Activated CD8-positive, alpha-beta T cell treated with anti-CD3 and anti-CD28 coated beads, Interleukin-2, amount 10 ng/mL, durations not matched to agents 7 days and 5 days (primary cell): Measurements from ENCODE around the gene C3AR1. TPM values are rescaled to one million over a fixed set of nuclear protein-coding genes. Genes with fewer than 3 reads are reported as not detected.
"Not testable (repeated sequence)": the region's sequence is repeated elsewhere in the genome, so short reads cannot be mapped to it uniquely, and the experiment has no call there.

Experiments used
- ATAC-seq: fragments of 150-1000 bp; cut with Tn5 transposase; one replicate; pipeline ENCODE4 v1.10.0; 2021; ENCODE audit warnings: moderate library complexity
- CTCF ChIA-PET: fragments of 350-600 bp; sonication (Branson Sonifier 250); formaldehyde crosslinking; loops from one replicate; lab custom pipeline; 2021; ENCODE audit warnings: antibody characterized with exemption; lab: Charles Lee
- POLR2A ChIA-PET: fragments of 350-600 bp; sonication (Branson Sonifier 250); formaldehyde crosslinking; loops from one replicate; lab custom pipeline; 2021; ENCODE audit warnings: antibody characterized with exemption; lab: Charles Lee
- DNase-seq: peaks from one replicate; pipeline ENCODE4 v3.0.0-alpha.2; 2020
- H3K27ac Mint-ChIP-seq: one replicate; pipeline ENCODE4 v1.8.0; 2021; ENCODE audit warnings: mild to moderate bottlenecking, mixed read lengths
- H3K27me3 Mint-ChIP-seq: one replicate; pipeline ENCODE4 v1.8.0; 2021; ENCODE audit warnings: low read depth, mixed read lengths
- H3K36me3 Mint-ChIP-seq: one replicate; pipeline ENCODE4 v1.8.0; 2021; ENCODE audit warnings: low read depth, mixed read lengths
- H3K4me1 Mint-ChIP-seq: one replicate; pipeline ENCODE4 v1.8.0; 2021; ENCODE audit warnings: low read depth, mixed read lengths
- H3K4me3 Mint-ChIP-seq: one replicate; pipeline ENCODE4 v1.8.0; 2021; ENCODE audit warnings: mild to moderate bottlenecking, mixed read lengths
- H3K9me3 Mint-ChIP-seq: one replicate; pipeline ENCODE4 v1.8.0; 2022; ENCODE audit warnings: mixed read lengths; ENCODE audit not compliant: insufficient read depth
- total RNA-seq, 2 experiments: library from RNA; stranded (reverse); gene quantifications; one replicate each; pipeline ENCODE4 v1.2.3, GENCODE V29; 2021

The C3AR1 gene
- total RNA-seq, 2 experiments from 2014 or later = 8.8 to 9.1 TPM

DNA sequence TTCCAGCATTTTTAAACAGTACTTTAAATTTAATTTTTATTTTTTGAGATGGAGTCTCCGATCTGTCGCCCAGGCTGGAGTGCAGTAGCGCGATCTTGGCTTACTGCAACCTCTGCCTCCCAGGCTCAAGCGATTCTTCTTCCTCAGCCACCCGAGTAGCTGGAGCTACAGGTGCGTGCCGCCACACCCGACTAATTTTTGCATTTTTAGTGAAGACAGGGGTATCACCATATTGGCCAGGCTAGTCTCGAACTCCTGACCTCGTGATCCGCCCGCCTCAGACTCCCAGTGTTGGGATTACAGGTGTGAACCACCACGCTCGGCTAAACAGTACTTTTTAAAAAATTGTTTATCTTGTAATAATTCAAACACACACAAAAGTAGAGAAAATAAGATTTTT is 37.9 kb downstream of the C3AR1 start:
- DNase-seq (no peak), ATAC-seq (no peak)
- H3K4me3 Mint-ChIP-seq = no peak overlapping the region
- H3K27me3 Mint-ChIP-seq = peaks cover 4% of the 10 kb centered on the region
- POLR2A ChIA-PET = interaction anchor here (2.2 to 2.7 kb wide), 2 partner anchors 10 to 93 kb away, joined by 12 read pairs; partner anchors contain the start of gene SLC2A3
- H3K9me3 Mint-ChIP-seq = no peaks in the 10 kb centered on the region
- peaks cover 18% of the 10 kb centered on the region for H3K4me1 Mint-ChIP-seq
- no peak overlapping the region for H3K27ac Mint-ChIP-seq
- H3K36me3 Mint-ChIP-seq = no peaks in the 10 kb centered on the region
- CTCF ChIA-PET = interaction anchor here (1.1 to 2.4 kb wide), 7 partner anchors 13 to 196 kb away, joined by 3 to 13 read pairs (median 4); partner anchors contain the start of gene SLC2A3

DNA sequence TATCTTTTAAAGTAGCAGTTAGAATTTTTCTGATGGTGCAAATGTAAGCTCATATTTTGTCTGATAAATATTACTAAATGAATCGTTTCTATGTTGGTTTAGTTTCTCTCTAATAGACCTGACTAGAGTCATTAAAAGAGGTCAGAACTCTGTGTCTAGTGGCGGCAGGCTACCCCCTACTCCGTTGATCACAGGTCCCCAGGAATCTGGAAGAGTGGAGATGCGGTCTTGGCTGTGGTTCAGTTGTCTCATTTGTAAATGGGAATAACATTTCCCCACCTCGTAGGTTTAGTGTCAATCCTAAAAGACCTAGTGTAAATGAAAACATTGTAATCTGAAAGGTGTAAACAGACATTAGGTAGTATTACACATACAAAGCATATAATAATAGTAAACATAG is 38.3 kb downstream of the C3AR1 start:
- ChIA-PET CTCF (interaction anchor here (1.0 to 2.4 kb wide), 10 partner anchors 13 to 839 kb away, joined by 3 to 13 read pairs (median 4); partner anchors contain the start of gene SLC2A3), POLR2A (interaction anchor here (0.9 to 2.7 kb wide), 5 partner anchors 8 to 92 kb away, joined by 3 to 12 read pairs (median 5); partner anchors contain the start of genes C3AR1 and SLC2A3)
- H3K4me1 Mint-ChIP-seq = peaks cover 18% of the 10 kb centered on the region
- ATAC-seq (no peak), DNase-seq (no peak)
- H3K27ac Mint-ChIP-seq = peak overlapping the region; percentile 74
- peaks cover 4% of the 10 kb centered on the region for H3K27me3 Mint-ChIP-seq
- H3K4me3 Mint-ChIP-seq = peak overlapping the region; percentile 89
- no peaks in the 10 kb centered on the region for H3K9me3 Mint-ChIP-seq
- H3K36me3 Mint-ChIP-seq = no peaks in the 10 kb centered on the region

DNA sequence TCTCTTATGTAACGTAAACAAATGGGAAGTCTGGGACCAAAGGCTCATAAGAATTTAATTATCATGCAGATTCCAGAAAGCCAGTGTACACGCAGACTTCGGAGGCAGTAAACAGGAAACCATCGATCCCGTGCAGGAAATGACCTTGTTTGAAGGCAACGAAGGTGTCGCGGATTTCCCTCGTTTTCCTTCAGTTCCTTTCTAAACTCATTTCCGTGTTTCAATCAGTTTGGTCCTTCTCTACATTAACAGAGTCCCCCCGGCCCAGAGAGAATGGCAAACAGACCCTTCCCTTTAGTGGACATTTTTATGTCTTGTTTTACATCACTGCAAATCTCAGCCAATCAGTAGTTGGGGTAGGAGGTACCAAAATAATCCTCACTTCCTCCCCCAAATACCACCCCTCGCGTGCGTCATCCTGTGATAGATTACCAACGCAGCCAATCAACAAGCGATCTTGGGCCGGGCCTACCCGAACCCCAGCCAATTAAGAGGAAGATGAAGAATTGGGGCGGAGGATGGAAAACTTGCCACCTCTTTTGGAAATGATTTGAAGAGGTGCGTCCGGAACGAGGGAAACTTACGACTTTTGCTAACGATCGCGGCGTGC is 39.8 kb downstream of the C3AR1 start:
- POLR2A ChIA-PET = interaction anchor here (0.7 to 2.7 kb wide), 9 partner anchors 10 to 93 kb away, joined by 3 to 12 read pairs (median 5); partner anchors contain the start of gene SLC2A3
- H3K9me3 Mint-ChIP-seq = no peaks in the 10 kb centered on the region
- peak; percentile 96 for ATAC-seq
- peaks cover 4% of the 10 kb centered on the region for H3K27me3 Mint-ChIP-seq
- CTCF ChIA-PET = interaction anchor here (1.4 to 2.4 kb wide), 3 partner anchors 19 to 92 kb away, joined by 4 to 13 read pairs (median 7); partner anchors contain the start of gene SLC2A3
- peak overlapping the region; percentile 89 for H3K4me3 Mint-ChIP-seq
- peak overlapping the region; percentile 99 for H3K27ac Mint-ChIP-seq
- peak; percentile 99 for DNase-seq
- peaks cover 13% of the 10 kb centered on the region for H3K4me1 Mint-ChIP-seq
- no peaks in the 10 kb centered on the region for H3K36me3 Mint-ChIP-seq

- ChIA-PET POLR2A (no interaction called here), CTCF (no interaction called here)
- Mint-ChIP-seq H3K4me3 (peak overlapping the region; percentile 42), H3K4me1 (peaks cover 7% of the 10 kb centered on the region), H3K9me3 (no peaks in the 10 kb centered on the region), H3K36me3 (no peaks in the 10 kb centered on the region), H3K27me3 (peaks cover 32% of the 10 kb centered on the region), H3K27ac (no peak overlapping the region)
- DNase-seq = peak; percentile 41
- peak; percentile 78 for ATAC-seq
These were observed 47.2 kb downstream of the C3AR1 start for GRCh38 chr12:8018666-8019581.

- ATAC-seq, H3K4me1 Mint-ChIP-seq, H3K9me3 Mint-ChIP-seq, H3K36me3 Mint-ChIP-seq, H3K27ac Mint-ChIP-seq, CTCF ChIA-PET, DNase-seq, POLR2A ChIA-PET, H3K4me3 Mint-ChIP-seq: not testable (repeated sequence)
- peaks cover 32% of the 10 kb centered on the region for H3K27me3 Mint-ChIP-seq
These were observed 47.9 kb downstream of the C3AR1 start for GRCh38 chr12:8018213-8018612.

GRCh38 chr12:8014836-8015235 is 51.3 kb downstream of the C3AR1 start:
- no peak for ATAC-seq
- Mint-ChIP-seq H3K4me3 (no peak overlapping the region), H3K4me1 (peaks cover 7% of the 10 kb centered on the region), H3K27ac (no peak overlapping the region), H3K36me3 (no peaks in the 10 kb centered on the region), H3K27me3 (peaks cover 28% of the 10 kb centered on the region), H3K9me3 (no peaks in the 10 kb centered on the region)
- DNase-seq = no peak
- POLR2A ChIA-PET = no interaction called here
- CTCF ChIA-PET = no interaction called here

- no peak overlapping the region for H3K4me3 Mint-ChIP-seq
- ATAC-seq (no peak), DNase-seq (no peak)
- ChIA-PET POLR2A (no interaction called here), CTCF (no interaction called here)
- no peaks in the 10 kb centered on the region for H3K9me3 Mint-ChIP-seq
- H3K27me3 Mint-ChIP-seq = peaks cover 25% of the 10 kb centered on the region
- H3K27ac Mint-ChIP-seq = no peak overlapping the region
- H3K36me3 Mint-ChIP-seq = no peaks in the 10 kb centered on the region
- no peaks in the 10 kb centered on the region for H3K4me1 Mint-ChIP-seq
These were observed 53.4 kb downstream of the C3AR1 start for GRCh38 chr12:8012651-8013309.

DNA sequence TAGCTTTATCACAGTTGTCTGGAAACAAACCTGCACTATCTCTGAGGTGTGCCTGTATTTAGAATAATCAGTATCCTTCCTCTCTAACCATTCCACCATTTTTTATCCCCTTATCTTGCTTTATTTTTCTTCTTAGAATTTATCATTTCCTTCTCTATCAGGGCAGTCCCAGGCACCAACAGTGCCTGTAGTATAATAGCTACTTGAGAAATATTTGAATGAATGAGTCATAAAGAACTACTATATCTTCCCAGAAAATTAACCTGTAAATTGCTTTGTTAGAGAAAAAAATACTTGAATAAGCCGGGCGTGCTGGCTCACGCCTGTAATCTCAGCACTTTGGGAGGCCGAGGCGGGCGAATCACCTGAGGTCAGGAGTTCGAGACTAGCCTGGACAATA is 54.8 kb downstream of the C3AR1 start:
- Mint-ChIP-seq H3K9me3 (no peaks in the 10 kb centered on the region), H3K27ac (no peak overlapping the region), H3K27me3 (peaks cover 16% of the 10 kb centered on the region), H3K36me3 (no peaks in the 10 kb centered on the region), H3K4me3 (no peak overlapping the region), H3K4me1 (no peaks in the 10 kb centered on the region)
- ChIA-PET POLR2A (no interaction called here), CTCF (no interaction called here)
- DNase-seq (no peak), ATAC-seq (no peak)

Other genes with a start within 250 kb of the C3AR1 start
- gene SLC2A14, start 193.4 kb downstream of the C3AR1 start, total RNA-seq = under 1 TPM; 0.13 to 0.18 TPM
- gene SLC2A3, start 130.2 kb downstream of the C3AR1 start, total RNA-seq = 100 to 1,000 TPM; 255 to 266 TPM
- gene FOXJ2, start 33.6 kb downstream of the C3AR1 start, total RNA-seq = 10 to 100 TPM; 16.9 to 17.1 TPM
- gene NECAP1, start 15.9 kb upstream of the C3AR1 start, total RNA-seq = 10 to 100 TPM; 31.9 to 34.3 TPM
- under 1 TPM in 1 of 2 experiments, not detected in 1; 0.34 TPM for gene CLEC4A, start 57.3 kb upstream of the C3AR1 start, total RNA-seq
- gene ZNF705A, start 90.7 kb upstream of the C3AR1 start, total RNA-seq = not detected
- gene FAM90A1, start 161.3 kb upstream of the C3AR1 start, total RNA-seq = under 1 TPM in 1 of 2 experiments, not detected in 1; 0.10 TPM